Prostate gland (tissue), 2 donors: Measurements from ENCODE around the gene GPR17.

Experiments used
- POLR2A ChIP-seq: fragments of 450-650 bp; IDR thresholded peaks from one replicate; pipeline ENCODE4 v1.6.1; 2016; ENCODE audit warnings: antibody characterized with exemption, mild to moderate bottlenecking
- TF ChIP-seq, protein P1 (sequence below), 4 experiments: fragments of 200-600 bp in 2 of 4; fragments of 450-650 bp in 2 of 4; sonication (generic) in 2 of 4; IDR thresholded peaks; 1 replicate in 3 of 4; 2 replicates in 1 of 4; pipeline ENCODE4 v1.5.1; 2016 to 2019; ENCODE audit warnings: antibody characterized with exemption in 4 of 4, mild to moderate bottlenecking in 2 of 4, moderate library complexity in 2 of 4

DNA sequence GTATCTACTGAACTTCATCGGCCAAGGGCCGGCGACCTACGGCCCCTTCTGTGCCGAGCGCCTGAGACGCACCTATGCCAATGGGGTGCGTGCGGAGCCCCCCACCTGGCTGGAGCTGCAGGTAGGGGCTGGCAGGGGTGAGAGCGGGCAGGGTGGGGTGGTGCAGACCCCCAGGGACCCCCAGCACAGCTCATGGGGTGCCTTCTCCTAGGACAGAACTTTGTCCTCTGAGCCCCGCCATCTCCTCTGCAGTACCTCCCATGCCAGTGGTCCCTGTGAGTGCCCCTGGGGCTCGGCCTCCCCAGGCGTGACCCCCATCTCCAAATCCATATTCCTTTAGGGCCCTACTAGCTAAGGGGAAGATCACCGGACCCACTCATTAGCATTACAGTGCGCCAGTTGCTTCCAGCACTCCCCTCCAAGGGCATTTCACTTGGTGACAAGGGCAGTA, 23.9 kb upstream of the GPR17 start:
- TF ChIP-seq, protein P1, sequence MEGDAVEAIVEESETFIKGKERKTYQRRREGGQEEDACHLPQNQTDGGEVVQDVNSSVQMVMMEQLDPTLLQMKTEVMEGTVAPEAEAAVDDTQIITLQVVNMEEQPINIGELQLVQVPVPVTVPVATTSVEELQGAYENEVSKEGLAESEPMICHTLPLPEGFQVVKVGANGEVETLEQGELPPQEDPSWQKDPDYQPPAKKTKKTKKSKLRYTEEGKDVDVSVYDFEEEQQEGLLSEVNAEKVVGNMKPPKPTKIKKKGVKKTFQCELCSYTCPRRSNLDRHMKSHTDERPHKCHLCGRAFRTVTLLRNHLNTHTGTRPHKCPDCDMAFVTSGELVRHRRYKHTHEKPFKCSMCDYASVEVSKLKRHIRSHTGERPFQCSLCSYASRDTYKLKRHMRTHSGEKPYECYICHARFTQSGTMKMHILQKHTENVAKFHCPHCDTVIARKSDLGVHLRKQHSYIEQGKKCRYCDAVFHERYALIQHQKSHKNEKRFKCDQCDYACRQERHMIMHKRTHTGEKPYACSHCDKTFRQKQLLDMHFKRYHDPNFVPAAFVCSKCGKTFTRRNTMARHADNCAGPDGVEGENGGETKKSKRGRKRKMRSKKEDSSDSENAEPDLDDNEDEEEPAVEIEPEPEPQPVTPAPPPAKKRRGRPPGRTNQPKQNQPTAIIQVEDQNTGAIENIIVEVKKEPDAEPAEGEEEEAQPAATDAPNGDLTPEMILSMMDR (IDR thresholded peaks at IDR 0.05) = no peak
- no peak for TF ChIP-seq POLR2A
